Neural progenitor cell (in vitro differentiated cells): ENCODE measurements around the gene RBM17.

ENCODE experiments used
- EZH2 ChIP-seq: fragments of 200-600 bp; sonication (generic); IDR thresholded peaks from 2 replicates; pipeline ENCODE4 v1.6.1; 2017; ENCODE audit warnings: antibody characterized with exemption, mild to moderate bottlenecking, moderate library complexity
- EZH2phosphoT487 ChIP-seq: fragments of 200-600 bp; sonication (generic); IDR thresholded peaks from 2 replicates; pipeline ENCODE4 v1.6.1; 2017; ENCODE audit warnings: antibody characterized with exemption
- TF ChIP-seq, protein P1 (sequence below): fragments of 200-600 bp; sonication (generic); IDR thresholded peaks from 2 replicates; pipeline ENCODE4 v1.5.1; 2017; ENCODE audit warnings: antibody characterized with exemption, mild to moderate bottlenecking

DNA sequence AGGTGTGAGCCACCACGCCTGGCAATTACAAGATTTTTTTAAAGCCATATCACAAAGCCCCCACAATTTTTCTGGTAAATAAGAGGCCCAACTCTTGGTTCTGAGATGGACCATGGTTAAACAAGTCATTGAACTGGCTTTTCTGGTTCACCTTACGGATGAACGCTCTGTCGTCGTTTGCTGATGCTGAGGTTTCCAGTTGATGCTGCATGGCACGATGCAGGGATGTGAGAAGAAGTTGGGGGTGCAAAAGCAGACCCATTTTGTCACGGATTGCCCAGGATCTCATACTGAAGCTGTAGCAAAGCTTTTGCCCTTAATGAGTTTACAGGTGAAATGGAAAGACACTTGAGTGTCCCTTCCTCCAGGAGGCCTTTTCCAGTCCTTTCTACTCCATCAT is 24.7 kb upstream of the RBM17 start:
- TF ChIP-seq, protein P1, sequence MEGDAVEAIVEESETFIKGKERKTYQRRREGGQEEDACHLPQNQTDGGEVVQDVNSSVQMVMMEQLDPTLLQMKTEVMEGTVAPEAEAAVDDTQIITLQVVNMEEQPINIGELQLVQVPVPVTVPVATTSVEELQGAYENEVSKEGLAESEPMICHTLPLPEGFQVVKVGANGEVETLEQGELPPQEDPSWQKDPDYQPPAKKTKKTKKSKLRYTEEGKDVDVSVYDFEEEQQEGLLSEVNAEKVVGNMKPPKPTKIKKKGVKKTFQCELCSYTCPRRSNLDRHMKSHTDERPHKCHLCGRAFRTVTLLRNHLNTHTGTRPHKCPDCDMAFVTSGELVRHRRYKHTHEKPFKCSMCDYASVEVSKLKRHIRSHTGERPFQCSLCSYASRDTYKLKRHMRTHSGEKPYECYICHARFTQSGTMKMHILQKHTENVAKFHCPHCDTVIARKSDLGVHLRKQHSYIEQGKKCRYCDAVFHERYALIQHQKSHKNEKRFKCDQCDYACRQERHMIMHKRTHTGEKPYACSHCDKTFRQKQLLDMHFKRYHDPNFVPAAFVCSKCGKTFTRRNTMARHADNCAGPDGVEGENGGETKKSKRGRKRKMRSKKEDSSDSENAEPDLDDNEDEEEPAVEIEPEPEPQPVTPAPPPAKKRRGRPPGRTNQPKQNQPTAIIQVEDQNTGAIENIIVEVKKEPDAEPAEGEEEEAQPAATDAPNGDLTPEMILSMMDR: no peak
- TF ChIP-seq EZH2phosphoT487 (no peak), EZH2 (no peak)
